Upper lobe of left lung (tissue), 4 donors: ENCODE results near the gene DCUN1D3.

Source experiments
- EP300 ChIP-seq, 4 donors: sonication (generic); formaldehyde crosslinking; IDR thresholded peaks; one replicate each; pipeline ENCODE4 v1.5.1; 2017; ENCODE audit warnings: antibody characterized with exemption in 4 of 4, control low read depth in 2 of 4
- POLR2A ChIP-seq, 4 donors: fragments of 450-650 bp; IDR thresholded peaks; one replicate each; pipeline ENCODE4 v1.5.1; 2016 to 2017; ENCODE audit warnings: antibody characterized with exemption in 4 of 4, mild to moderate bottlenecking in 2 of 4
- POLR2AphosphoS5 ChIP-seq, 2 donors: sonication (generic); formaldehyde crosslinking; IDR thresholded peaks; one replicate each; pipeline ENCODE4 v1.5.1; 2017; ENCODE audit warnings: antibody characterized with exemption in 2 of 2
- TF ChIP-seq, protein P1 (sequence below), 6 experiments: fragments of 450-650 bp in 4 of 6; fragments of 200-600 bp in 2 of 6; sonication (generic) in 2 of 6; IDR thresholded peaks; one replicate each; pipeline ENCODE4 v1.5.1; 2016 to 2019; ENCODE audit warnings: antibody characterized with exemption in 6 of 6

DNA sequence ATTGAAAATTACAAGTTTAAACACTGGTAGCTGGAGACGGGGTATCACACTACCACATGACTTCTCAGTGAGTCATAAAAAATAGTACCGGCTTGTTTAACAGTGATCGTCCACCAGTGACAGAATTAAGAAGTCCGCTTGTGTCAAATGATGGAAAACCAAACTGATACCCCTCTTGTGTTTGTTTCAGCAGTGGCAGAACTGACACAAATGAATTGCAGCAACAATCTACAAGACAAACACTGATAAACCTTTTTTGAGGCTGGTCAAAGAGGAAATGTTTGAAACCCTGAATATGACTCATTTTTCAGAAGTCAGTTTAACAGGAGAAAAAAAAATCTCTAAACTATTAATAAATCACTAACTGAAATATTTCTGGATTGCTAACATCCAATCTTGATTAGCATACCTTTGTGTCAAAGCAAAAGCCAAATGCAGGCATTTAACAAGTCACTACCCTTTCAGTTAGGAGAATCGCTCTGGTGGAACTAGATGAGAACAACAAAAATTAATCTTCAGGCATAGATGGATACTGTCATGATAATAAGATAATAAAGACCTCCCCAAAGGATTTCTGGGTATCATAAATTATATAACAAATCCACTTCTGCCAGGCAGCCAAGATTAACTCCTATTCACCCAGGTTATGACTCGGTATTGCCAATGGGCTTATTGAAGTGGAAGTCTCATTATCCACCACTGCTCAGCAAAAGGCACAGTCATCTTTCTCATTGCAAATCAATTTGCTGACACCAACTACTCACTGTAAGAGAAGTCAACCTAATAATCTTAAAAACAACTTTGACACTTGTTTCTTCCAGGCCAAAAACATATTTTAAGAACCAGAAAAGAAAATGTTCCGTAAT, 20.8 kb downstream of the DCUN1D3 start:
- TF ChIP-seq, protein P1, sequence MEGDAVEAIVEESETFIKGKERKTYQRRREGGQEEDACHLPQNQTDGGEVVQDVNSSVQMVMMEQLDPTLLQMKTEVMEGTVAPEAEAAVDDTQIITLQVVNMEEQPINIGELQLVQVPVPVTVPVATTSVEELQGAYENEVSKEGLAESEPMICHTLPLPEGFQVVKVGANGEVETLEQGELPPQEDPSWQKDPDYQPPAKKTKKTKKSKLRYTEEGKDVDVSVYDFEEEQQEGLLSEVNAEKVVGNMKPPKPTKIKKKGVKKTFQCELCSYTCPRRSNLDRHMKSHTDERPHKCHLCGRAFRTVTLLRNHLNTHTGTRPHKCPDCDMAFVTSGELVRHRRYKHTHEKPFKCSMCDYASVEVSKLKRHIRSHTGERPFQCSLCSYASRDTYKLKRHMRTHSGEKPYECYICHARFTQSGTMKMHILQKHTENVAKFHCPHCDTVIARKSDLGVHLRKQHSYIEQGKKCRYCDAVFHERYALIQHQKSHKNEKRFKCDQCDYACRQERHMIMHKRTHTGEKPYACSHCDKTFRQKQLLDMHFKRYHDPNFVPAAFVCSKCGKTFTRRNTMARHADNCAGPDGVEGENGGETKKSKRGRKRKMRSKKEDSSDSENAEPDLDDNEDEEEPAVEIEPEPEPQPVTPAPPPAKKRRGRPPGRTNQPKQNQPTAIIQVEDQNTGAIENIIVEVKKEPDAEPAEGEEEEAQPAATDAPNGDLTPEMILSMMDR (IDR thresholded peaks at IDR 0.05), result no peak
- TF ChIP-seq POLR2AphosphoS5 (IDR thresholded peaks at IDR 0.05) (no peak), POLR2A (IDR thresholded peaks at IDR 0.05) (no peak), EP300 (IDR thresholded peaks at IDR 0.05) (no peak)
